A673 (cell line): ENCODE measurements around the gene CIC. TPM values are rescaled to one million over a fixed set of nuclear protein-coding genes. Genes with fewer than 3 reads are reported as not detected.
A peak's percentile ranks its signal among the peaks of the same experiment; 100 is the strongest.
"Not testable (repeated sequence)": the region's sequence is repeated elsewhere in the genome, so short reads cannot be mapped to it uniquely, and the experiment has no call there.

ENCODE experiments used
- BruUV-seq: library from RNA; stranded (reverse); fragments of 400-500 nt; replicated peaks from 2 replicates; lab custom pipeline; 2021; lab: Mats Ljungman, UMichigan
- CTCF ChIA-PET: fragments of 300-600 bp; sonication (Branson Sonifier 250); formaldehyde crosslinking; loops from one replicate; lab custom pipeline; 2022; ENCODE audit warnings: antibody characterized with exemption; lab: Charles Lee
- POLR2A ChIA-PET: fragments of 300-600 bp; sonication (Branson Sonifier 250); formaldehyde crosslinking; loops from one replicate; lab custom pipeline; 2022; ENCODE audit warnings: antibody characterized with exemption; ENCODE audit not compliant: low non-redundant PET; lab: Charles Lee
- DNase-seq: peaks from one replicate; pipeline ENCODE4 v3.0.0-alpha.2; 2015; ENCODE audit warnings: low spot score
- H3K27ac ChIP-seq: fragments of 200-600 bp; sonication (generic); 2 replicates; pipeline ENCODE4 v1.5.1; 2016; ENCODE audit warnings: mixed run types, low read depth, mild to moderate bottlenecking, mixed read lengths, antibody characterized with exemption, low read length; ENCODE audit not compliant: poor library complexity, severe bottlenecking
- H3K27me3 ChIP-seq: fragments of 200-600 bp; sonication (generic); replicated peaks from 2 replicates; pipeline ENCODE4 v1.6.1; 2017; ENCODE audit warnings: mixed run types, low read depth, mild to moderate bottlenecking, mixed read lengths, antibody characterized with exemption, low read length; ENCODE audit not compliant: insufficient read depth, poor library complexity
- H3K36me3 ChIP-seq: fragments of 200-600 bp; sonication (generic); 2 replicates; pipeline ENCODE4 v1.6.1; 2016; ENCODE audit warnings: mixed run types, mild to moderate bottlenecking, mixed read lengths, antibody characterized with exemption, low read length; ENCODE audit not compliant: insufficient read depth, poor library complexity, severe bottlenecking
- H3K4me1 ChIP-seq: fragments of 200-600 bp; sonication (generic); 2 replicates; pipeline ENCODE4 v1.6.1; 2017; ENCODE audit warnings: mixed run types, mild to moderate bottlenecking, mixed read lengths, antibody characterized with exemption, low read length; ENCODE audit not compliant: insufficient read depth, poor library complexity, severe bottlenecking
- H3K4me3 ChIP-seq: fragments of 200-600 bp; sonication (generic); 2 replicates; pipeline ENCODE4 v1.5.1; 2016; ENCODE audit warnings: low read depth, mixed run types, mild to moderate bottlenecking, mixed read lengths, low read length; ENCODE audit not compliant: poor library complexity, severe bottlenecking
- H3K9me3 ChIP-seq: fragments of 200-600 bp; sonication (generic); 2 replicates; pipeline ENCODE4 v1.6.1; 2016; ENCODE audit warnings: mixed run types, low read depth, mild to moderate bottlenecking, mixed read lengths, antibody characterized with exemption, low read length; ENCODE audit not compliant: poor library complexity, severe bottlenecking
- CTCF ChIP-seq: fragments of 300-800, 200-600 bp; sonication (generic); conservative IDR thresholded peaks from 2 replicates; pipeline ENCODE4 v1.5.1; 2017; ENCODE audit warnings: low read depth, mild to moderate bottlenecking, antibody characterized with exemption, low read length, moderate library complexity, mixed read lengths
- EZH2 ChIP-seq: fragments of 200-600 bp; sonication (generic); IDR thresholded peaks from 2 replicates; pipeline ENCODE4 v1.6.1; 2017; ENCODE audit warnings: borderline replicate concordance, low read depth, mild to moderate bottlenecking, mixed read lengths, antibody characterized with exemption, low read length; ENCODE audit not compliant: poor library complexity, severe bottlenecking
- intact Hi-C: fragments of 100-400 bp; cut with micrococcal nuclease; formaldehyde crosslinking; loops from one replicate; pipeline ENCODE4 v1.10.0; 2022; ENCODE audit not compliant: unreplicated experiment
- total RNA-seq: library from RNA; stranded (reverse); gene quantifications from 2 replicates; pipeline ENCODE4 v1.2.3, GENCODE V29; 2021

Gene CIC
- total RNA-seq, 1 experiment from 2014 or later, result 80.3 TPM

GRCh38 chr19:42254089-42254849 is 14.8 kb upstream of the CIC start:
- peaks cover 39% of the 10 kb centered on the region for H3K4me1 ChIP-seq
- peak; percentile 86 for DNase-seq
- peak overlapping the region; percentile 95 for H3K27ac ChIP-seq
- no peaks in the 10 kb centered on the region for H3K9me3 ChIP-seq
- H3K27me3 ChIP-seq, result no peaks in the 10 kb centered on the region
- intact Hi-C loops, result loop anchor here (2.0 kb wide), 1 partner anchor 15 kb away; the partner anchor contains the start of gene CIC
- peak overlapping the region; percentile 91 for H3K4me3 ChIP-seq
- peaks cover 13% of the 10 kb centered on the region for H3K36me3 ChIP-seq
- CTCF ChIA-PET, result no interaction called here
- POLR2A ChIA-PET, result no interaction called here
- no peak for TF ChIP-seq EZH2
- TSS peak; percentile 40 for BruUV-seq

- ChIA-PET CTCF (no interaction called here), POLR2A (no interaction called here)
- Histone ChIP-seq H3K4me1 (peaks cover 35% of the 10 kb centered on the region), H3K9me3 (no peaks in the 10 kb centered on the region), H3K4me3 (peak within 1 kb of the TSS; percentile 91), H3K36me3 (peaks cover 4% of the 10 kb centered on the region), H3K27me3 (no peaks in the 10 kb centered on the region), H3K27ac (peak within 1 kb of the TSS; percentile 95)
- TF ChIP-seq EZH2 (no peak), CTCF (no peak)
- peak; percentile 95 for DNase-seq
- intact Hi-C loops, result loop anchor here (2.0 kb wide), 1 partner anchor 14 kb away; the partner anchor contains the start of gene CIC
- BruUV-seq, result no TSS peak
Measured at GRCh38 chr19:42254850-42255765, 13.9 kb upstream of the CIC start, which contains the start of gene ERF. Gene ERF, minus strand, starts transcription at chr19:42255128. Its CDS starts 129 bp downstream, at chr19:42254999.

DNA sequence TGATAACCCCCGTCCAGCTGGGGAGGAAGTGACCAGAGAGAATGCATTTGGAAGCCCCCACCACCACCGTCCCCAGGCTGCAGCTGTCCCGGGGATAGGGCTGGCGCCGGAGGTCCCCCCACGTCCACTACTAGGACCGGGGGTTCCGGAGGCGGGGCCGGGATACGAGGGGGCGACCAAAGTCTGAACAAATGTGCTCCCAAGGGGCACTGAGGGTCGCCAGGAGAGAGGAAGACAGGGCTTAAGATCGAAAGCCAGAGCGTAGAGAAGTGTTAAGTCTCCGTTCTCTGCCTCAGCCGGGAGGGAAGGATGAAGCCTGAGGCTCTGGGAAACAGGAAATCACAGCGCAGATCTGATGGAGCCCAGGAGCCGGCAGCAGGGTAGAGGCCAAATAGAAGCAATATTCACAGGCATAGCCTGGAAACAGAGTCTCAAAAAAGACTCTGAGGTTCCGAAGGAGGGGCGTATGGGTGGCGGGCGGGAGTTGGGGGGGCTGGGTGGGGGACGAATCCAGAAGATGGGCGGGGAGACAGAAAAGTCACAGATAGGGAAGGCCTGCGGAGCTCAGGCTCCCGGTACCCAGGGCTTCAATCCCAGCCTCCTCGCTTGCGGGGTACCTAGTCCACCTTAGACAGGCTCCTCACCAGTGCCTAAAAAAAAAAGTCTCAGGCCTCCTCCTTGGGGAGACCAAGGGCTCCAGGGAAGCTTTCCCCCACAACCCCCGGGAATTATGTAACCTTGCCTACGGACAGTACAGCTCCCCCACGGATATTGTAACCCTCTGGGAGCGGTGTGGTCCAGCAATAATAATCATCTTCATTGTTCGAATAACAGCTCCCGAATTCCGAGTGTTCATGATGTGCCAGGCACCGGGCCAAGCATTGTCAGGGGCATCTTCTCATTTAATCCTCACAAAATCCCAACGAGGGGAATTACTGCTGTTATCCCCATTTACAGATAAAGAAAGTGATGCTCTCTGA is 13.0 kb upstream of the CIC start:
- H3K9me3 ChIP-seq, result no peaks in the 10 kb centered on the region
- BruUV-seq, result no TSS peak
- ChIA-PET CTCF (interaction anchor here (0.9 kb wide), 1 partner anchor 9 kb away, joined by 3 read pairs; no protein-coding TSS in a partner anchor), POLR2A (no interaction called here)
- no peak for TF ChIP-seq EZH2
- no peak for TF ChIP-seq CTCF
- no peaks in the 10 kb centered on the region for H3K27me3 ChIP-seq
- peak overlapping the region; percentile 72 for H3K27ac ChIP-seq
- H3K36me3 ChIP-seq, result no peaks in the 10 kb centered on the region
- peak; percentile 78 for DNase-seq
- intact Hi-C loops, result loop anchor here (2.0 kb wide), 1 partner anchor 13 kb away; the partner anchor contains the start of gene CIC
- H3K4me1 ChIP-seq, result peaks cover 25% of the 10 kb centered on the region
- H3K4me3 ChIP-seq, result peak overlapping the region; percentile 91

GRCh38 chr19:42257842-42258241 is 11.2 kb upstream of the CIC start:
- POLR2A ChIA-PET, result interaction anchor here (0.6 kb wide), 2 partner anchors 23 to 29 kb away, joined by 5 to 7 read pairs; no protein-coding TSS in a partner anchor
- intact Hi-C loops, result not testable (repeated sequence)

More at GRCh38 chr19:42257842-42258241, 11.2 kb upstream of the CIC start:
- CTCF ChIA-PET, H3K27me3 ChIP-seq, BruUV-seq, H3K36me3 ChIP-seq, H3K4me3 ChIP-seq, DNase-seq, H3K4me1 ChIP-seq, H3K27ac ChIP-seq, H3K9me3 ChIP-seq: not testable (repeated sequence)
